ENCODE results near the gene ME3.

The ME3 gene

DNA sequence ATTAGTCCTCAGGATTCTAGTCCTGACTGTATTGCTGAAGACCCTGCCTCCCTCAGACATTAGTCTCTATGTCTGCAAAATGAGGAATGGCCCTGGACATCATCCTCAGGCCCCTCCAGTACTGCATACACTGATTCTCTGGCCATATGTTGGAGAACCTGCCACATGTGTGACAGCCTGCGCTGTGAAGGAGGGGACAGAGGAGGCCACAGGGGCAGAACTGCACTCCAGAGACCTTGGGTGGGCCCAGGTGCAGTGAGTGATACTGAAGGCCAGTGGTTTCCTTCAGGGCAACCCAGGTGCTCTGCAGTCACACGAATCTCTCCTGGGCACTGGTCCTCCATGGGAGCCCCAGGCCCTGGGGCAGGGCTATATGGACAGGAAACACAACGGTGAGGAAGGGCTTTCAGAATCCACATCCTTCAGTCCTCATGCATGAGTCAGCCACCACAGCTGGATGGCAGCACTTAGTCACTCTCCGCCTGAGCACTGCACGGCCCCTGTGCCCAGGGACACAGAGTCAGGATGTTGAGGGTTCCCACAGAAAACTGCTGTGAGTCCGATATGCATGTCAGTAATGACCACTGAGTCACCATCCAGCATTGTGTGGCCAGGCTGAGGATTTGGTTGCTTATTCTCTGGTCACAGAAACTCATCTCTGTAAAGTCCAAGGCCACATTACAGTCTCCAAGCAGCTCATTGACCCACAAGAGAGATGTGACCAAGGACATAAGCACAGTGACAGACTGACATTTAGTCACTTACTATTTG is 39.7 kb downstream of the ME3 start:
- CTCF ChIA-PET = interaction anchor here (2.1 to 3.6 kb wide), 3 partner anchors 11 to 15 kb away, joined by 10 to 11 read pairs (median 11); no protein-coding TSS in a partner anchor
- TF ChIP-seq, protein P1, sequence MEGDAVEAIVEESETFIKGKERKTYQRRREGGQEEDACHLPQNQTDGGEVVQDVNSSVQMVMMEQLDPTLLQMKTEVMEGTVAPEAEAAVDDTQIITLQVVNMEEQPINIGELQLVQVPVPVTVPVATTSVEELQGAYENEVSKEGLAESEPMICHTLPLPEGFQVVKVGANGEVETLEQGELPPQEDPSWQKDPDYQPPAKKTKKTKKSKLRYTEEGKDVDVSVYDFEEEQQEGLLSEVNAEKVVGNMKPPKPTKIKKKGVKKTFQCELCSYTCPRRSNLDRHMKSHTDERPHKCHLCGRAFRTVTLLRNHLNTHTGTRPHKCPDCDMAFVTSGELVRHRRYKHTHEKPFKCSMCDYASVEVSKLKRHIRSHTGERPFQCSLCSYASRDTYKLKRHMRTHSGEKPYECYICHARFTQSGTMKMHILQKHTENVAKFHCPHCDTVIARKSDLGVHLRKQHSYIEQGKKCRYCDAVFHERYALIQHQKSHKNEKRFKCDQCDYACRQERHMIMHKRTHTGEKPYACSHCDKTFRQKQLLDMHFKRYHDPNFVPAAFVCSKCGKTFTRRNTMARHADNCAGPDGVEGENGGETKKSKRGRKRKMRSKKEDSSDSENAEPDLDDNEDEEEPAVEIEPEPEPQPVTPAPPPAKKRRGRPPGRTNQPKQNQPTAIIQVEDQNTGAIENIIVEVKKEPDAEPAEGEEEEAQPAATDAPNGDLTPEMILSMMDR (IDR thresholded peaks at IDR 0.05; ENCODE audit: insufficient read depth, low read length, missing control alignments) = peak; percentile 52
- no peak overlapping the region for H3K4me3 ChIP-seq (ENCODE audit: low read depth, low read length)
- POLR2A ChIA-PET = interaction anchor here (0.7 kb wide), 1 partner anchor 169 kb away, joined by 3 read pairs; no protein-coding TSS in a partner anchor
- peak; percentile 85 for DNase-seq (ENCODE audit: low read depth, low spot score)

DNA sequence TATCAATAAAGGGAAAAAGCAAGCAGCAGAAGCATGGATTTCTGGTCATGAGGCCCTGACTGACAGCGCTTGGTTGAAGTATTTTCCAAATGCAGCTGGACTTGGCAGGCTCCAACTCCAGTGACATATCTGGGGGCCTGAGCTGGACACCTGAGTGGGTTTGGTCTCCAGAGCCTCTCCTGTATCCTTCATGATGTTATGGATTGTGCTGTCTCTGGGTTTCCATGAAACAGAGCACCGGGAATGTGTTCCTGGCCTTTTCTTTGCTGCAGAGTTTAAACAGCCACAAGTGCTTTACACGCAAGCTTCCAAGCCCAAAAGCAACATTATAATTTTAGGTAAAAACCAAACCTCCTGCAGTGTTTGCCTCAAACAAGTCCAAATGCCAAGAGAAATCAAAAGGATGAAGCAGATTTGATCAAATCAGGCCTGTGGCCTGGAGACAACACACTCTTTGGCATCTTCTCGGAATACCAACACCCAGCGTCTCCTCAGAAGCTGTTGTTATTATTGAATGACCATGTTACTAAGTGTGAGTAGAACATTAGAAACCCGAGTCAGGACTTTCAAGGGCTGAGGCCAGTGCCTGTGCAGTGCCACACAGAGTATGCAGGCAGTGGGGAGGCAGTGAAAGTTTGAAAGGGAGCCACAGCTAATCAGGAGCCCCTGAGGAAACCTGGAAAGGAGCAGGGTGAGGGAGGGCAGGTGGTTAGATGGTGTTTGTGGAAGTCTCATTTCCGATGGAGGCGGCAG is 42.0 kb downstream of the ME3 start:
- TF ChIP-seq, protein P1 (IDR thresholded peaks at IDR 0.05; ENCODE audit: insufficient read depth, low read length, missing control alignments) = no peak
- ChIA-PET CTCF (interaction anchor here (0.9 to 3.6 kb wide), 5 partner anchors 10 to 38 kb away, joined by 3 to 11 read pairs (median 5); no protein-coding TSS in a partner anchor), POLR2A (no interaction called here)
- no peak overlapping the region for H3K4me3 ChIP-seq (ENCODE audit: low read depth, low read length)
- no peak for DNase-seq (ENCODE audit: low read depth, low spot score)

DNA sequence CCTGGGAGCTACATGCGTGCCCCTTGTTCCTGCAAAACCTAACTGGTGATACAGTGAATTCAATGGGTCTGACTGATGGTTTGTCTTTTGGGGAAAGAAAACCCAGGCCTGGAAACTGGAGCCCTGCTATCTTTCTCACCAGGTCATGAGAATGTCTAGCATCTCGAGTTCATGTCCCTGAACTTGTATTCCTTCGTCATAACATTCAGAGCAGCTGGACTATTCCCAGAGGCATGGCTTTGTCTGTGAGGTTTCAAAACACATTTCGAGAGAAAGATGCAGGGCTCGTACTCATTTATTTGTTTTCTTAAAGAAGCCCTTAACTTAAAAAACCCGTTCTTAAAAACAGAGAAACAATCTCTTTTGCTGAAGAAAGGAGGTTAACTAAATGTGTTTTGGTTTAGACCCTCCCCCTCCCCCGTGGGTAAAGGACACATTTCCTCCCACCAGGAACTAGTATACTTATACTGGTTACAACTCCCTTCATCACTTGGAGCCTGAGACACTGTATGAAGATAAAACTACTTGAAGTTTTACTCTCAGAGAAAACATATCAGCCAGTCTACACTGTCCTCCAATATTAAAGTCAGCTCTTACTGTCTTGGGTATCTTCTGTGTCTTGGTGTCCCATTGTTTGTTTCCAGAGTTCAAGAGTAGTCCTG is 43.2 kb downstream of the ME3 start:
- TF ChIP-seq, protein P1 (IDR thresholded peaks at IDR 0.05; ENCODE audit: insufficient read depth, low read length, missing control alignments) = no peak

DNA sequence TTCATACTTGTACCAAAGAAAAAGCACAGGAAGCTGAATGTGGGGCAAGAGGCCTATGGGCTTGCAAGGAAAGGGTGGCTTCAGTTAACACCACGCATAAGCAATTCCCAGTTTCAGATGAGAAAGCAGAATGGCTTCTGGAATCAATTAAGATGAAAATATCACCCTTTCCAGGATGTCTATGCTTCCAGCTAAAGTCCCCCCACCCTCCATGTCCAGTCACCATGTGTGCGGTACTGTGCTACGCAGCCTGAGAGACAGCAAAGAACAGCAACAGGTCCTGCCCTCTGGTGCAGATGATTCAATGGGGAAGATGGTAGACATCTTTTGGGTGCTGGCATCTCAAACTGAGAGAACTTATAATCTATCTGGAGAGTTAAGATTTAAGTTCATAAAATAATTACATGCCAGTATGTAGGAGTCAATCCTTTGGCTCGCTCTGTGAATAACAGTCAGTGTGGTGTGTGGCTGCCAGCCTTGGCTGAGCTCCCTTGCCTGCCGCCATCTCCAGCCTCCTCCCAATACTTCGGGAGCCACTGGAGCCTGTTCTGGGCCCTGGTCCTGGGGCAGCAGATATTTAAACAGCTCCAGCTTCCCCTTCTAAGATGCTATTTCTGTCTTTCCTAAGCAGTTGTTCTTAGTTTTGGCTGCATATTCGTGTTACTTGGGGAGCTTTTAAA is 44.5 kb downstream of the ME3 start:
- TF ChIP-seq, protein P1 (IDR thresholded peaks at IDR 0.05; ENCODE audit: insufficient read depth, low read length, missing control alignments) = no peak
- ChIA-PET POLR2A (no interaction called here), CTCF (interaction anchor here (0.9 to 2.0 kb wide), 8 partner anchors 12 to 209 kb away, joined by 3 to 6 read pairs (median 4); no protein-coding TSS in a partner anchor)
- H3K4me3 ChIP-seq (ENCODE audit: low read depth, low read length) = no peak overlapping the region
- DNase-seq (ENCODE audit: low read depth, low spot score) = no peak

More for the DNA sequence above, 43.2 kb downstream of the ME3 start:
- DNase-seq (ENCODE audit: low read depth, low spot score) = no peak
- no peak overlapping the region for H3K4me3 ChIP-seq (ENCODE audit: low read depth, low read length)
- ChIA-PET POLR2A (no interaction called here), CTCF (interaction anchor here (1.0 to 3.6 kb wide), 5 partner anchors 11 to 167 kb away, joined by 3 to 11 read pairs (median 4); no protein-coding TSS in a partner anchor)

DNA sequence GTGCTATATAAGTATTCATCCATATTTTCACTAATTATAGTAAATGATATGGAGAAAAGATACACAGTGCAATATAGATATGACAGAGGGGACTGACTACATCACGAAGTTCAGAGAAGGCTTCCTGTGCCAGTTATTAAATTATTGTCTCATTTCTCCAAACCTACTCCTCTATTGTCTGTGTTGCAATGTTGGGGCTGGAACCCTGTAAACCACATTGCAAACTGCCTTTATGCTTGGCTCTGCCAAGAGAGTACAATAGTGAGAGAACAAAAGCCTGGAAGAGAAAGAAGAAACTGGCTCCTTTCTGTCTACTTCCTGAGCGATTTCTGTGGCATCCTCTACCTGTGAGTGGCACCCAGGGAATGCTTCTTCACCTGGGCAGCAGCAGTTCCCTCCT is 46.4 kb downstream of the ME3 start:
- ChIA-PET CTCF (interaction anchor here (2.0 kb wide), 1 partner anchor 18 kb away, joined by 6 read pairs; no protein-coding TSS in a partner anchor), POLR2A (no interaction called here)

More for the DNA sequence above, 46.4 kb downstream of the ME3 start:
- no peak overlapping the region for H3K4me3 ChIP-seq (ENCODE audit: low read depth, low read length)
- TF ChIP-seq, protein P1 (IDR thresholded peaks at IDR 0.05; ENCODE audit: insufficient read depth, low read length, missing control alignments) = no peak
- DNase-seq (ENCODE audit: low read depth, low spot score) = no peak

All from AG04449 (cell line).